Lung (tissue), 12 donors: ENCODE results near the gene RPS6KA6. TPM values are rescaled to one million over a fixed set of nuclear protein-coding genes. Genes with fewer than 3 reads are reported as not detected.
"Not testable (repeated sequence)": the region's sequence is repeated elsewhere in the genome, so short reads cannot be mapped to it uniquely, and the experiment has no call there.

Experiments
- ATAC-seq: fragments of 200-7000 bp; cut with Tn5 transposase; one replicate; pipeline ENCODE4 v1.9.1; 2020; ENCODE audit warnings: moderate number of reproducible peaks; ENCODE audit not compliant: insufficient read depth, low FRiP score
- DNase-seq, 3 donors: peaks; one replicate each; pipeline ENCODE4 v3.0.0-alpha.2; 2013 to 2017
- H3K27ac ChIP-seq, 2 donors: one replicate each; pipeline ENCODE4 v1.5.1; 2013; ENCODE audit warnings: mild to moderate bottlenecking in 2 of 2, moderate library complexity in 2 of 2, control low read depth in 1 of 2, inconsistent platforms in 1 of 2, low read depth in 1 of 2, low read length in 1 of 2
- H3K27me3 ChIP-seq, 3 donors: one replicate each; pipeline ENCODE4 v1.5.1; 2013; ENCODE audit warnings: low read length in 2 of 3; ENCODE audit not compliant: control insufficient read depth in 3 of 3, insufficient read depth in 3 of 3
- H3K36me3 ChIP-seq, 4 donors: one replicate each; pipeline ENCODE4 v1.5.1; 2013; ENCODE audit warnings: low read length in 4 of 4, mild to moderate bottlenecking in 1 of 4, moderate library complexity in 1 of 4; ENCODE audit not compliant: control insufficient read depth in 4 of 4, insufficient read depth in 4 of 4
- H3K4me1 ChIP-seq, 5 donors: one replicate each; pipeline ENCODE4 v1.5.1; 2013; ENCODE audit warnings: low read length in 5 of 5, mild to moderate bottlenecking in 2 of 5, moderate library complexity in 1 of 5; ENCODE audit not compliant: control insufficient read depth in 5 of 5, insufficient read depth in 5 of 5
- H3K4me3 ChIP-seq: one replicate; pipeline ENCODE4 v1.5.1; 2013; ENCODE audit warnings: mild to moderate bottlenecking, control low read depth, moderate library complexity
- H3K9ac ChIP-seq, 2 donors: one replicate each; pipeline ENCODE4 v1.5.1; 2013; ENCODE audit warnings: low read length in 2 of 2, control low read depth in 1 of 2; ENCODE audit not compliant: insufficient read depth in 1 of 2
- H3K9me3 ChIP-seq, 4 donors: one replicate each; pipeline ENCODE4 v1.5.1; 2013; ENCODE audit warnings: low read length in 3 of 4, mild to moderate bottlenecking in 1 of 4, moderate library complexity in 1 of 4; ENCODE audit not compliant: control insufficient read depth in 4 of 4, insufficient read depth in 3 of 4
- CTCF ChIP-seq: IDR thresholded peaks from 2 replicates; pipeline ENCODE4 v1.5.1; 2012; ENCODE audit warnings: mild to moderate bottlenecking; ENCODE audit errors: control extremely low read depth, extremely low read depth
- WGBS, 2 donors: extraction: QIAGEN DNeasy Blood & Tissue Kit; methylation state at CpG; one replicate each; pipeline ENCODE4 v1.1.7; 2013; 5-methylcytosine and 5-hydroxymethylcytosine counted together
- polyA plus RNA-seq, 2 donors: library from polyadenylated mRNA; stranded (reverse); fragments of 200-250 nt; gene quantifications; one replicate each; pipeline ENCODE4 v1.2.1, GENCODE V29; 2013
- total RNA-seq, 2 donors: library from RNA; depleted of rRNA in 1 of 2; stranded (reverse); fragments of >200 nt in 1 of 2; gene quantifications; one replicate each; pipeline ENCODE4 v1.2.1, GENCODE V29; 2014 to 2021
- donor health status: control.
- donor health status: control.
- donor health status: Bipolar disorder and iron deficiency.
- donor health status: healthy.
- donor health status: DM: yes; HTN: yes; CAD: no.

The RPS6KA6 gene
- total and polyA plus RNA-seq, 4 donors, result 0.41 to 7.1 (median 1.6) TPM

- no peak for TF ChIP-seq CTCF
- H3K9me3 ChIP-seq, result peaks cover 0 to 2% (median 0%) of the 10 kb centered on the region in 4 donors
- no peaks in the 10 kb centered on the region for H3K36me3 ChIP-seq
- H3K27ac ChIP-seq, result no peak overlapping the region
- H3K4me1 ChIP-seq, result no peaks in the 10 kb centered on the region
- no peak overlapping the region for H3K9ac ChIP-seq
- DNase-seq (peak in 1 of 3 donors; percentile 2), ATAC-seq (no peak)
- no peak overlapping the region for H3K4me3 ChIP-seq
- no peaks in the 10 kb centered on the region for H3K27me3 ChIP-seq
Measured at GRCh38 chrX:84118769-84119168, 69.2 kb downstream of the RPS6KA6 start.

GRCh38 chrX:84118315-84118714 is 69.7 kb downstream of the RPS6KA6 start:
- no peaks in the 10 kb centered on the region for H3K36me3 ChIP-seq
- TF ChIP-seq CTCF, result no peak
- H3K27me3 ChIP-seq, result no peaks in the 10 kb centered on the region
- H3K9ac ChIP-seq, result no peak overlapping the region
- no peaks in the 10 kb centered on the region for H3K4me1 ChIP-seq
- ATAC-seq (no peak), DNase-seq (no peak)
- no peak overlapping the region for H3K4me3 ChIP-seq
- 63 to 92% methylated on average over 4 of the region's 4 CpGs for WGBS, 2 donors
- H3K9me3 ChIP-seq, result peaks cover 0 to 2% (median 0%) of the 10 kb centered on the region in 4 donors
- H3K27ac ChIP-seq, result no peak overlapping the region

GRCh38 chrX:84108584-84108983 is 79.4 kb downstream of the RPS6KA6 start:
- no peak overlapping the region for H3K9ac ChIP-seq
- H3K4me1 ChIP-seq, result no peaks in the 10 kb centered on the region
- WGBS, 2 donors, result 83 to 98% methylated on average over 5 of the region's 5 CpGs
- TF ChIP-seq CTCF, result no peak
- DNase-seq (no peak), ATAC-seq (no peak)
- peaks cover 0 to 4% (median 1%) of the 10 kb centered on the region in 4 donors for H3K9me3 ChIP-seq
- H3K27me3 ChIP-seq, result no peaks in the 10 kb centered on the region
- H3K4me3 ChIP-seq, result no peak overlapping the region
- H3K27ac ChIP-seq, result no peak overlapping the region
- no peaks in the 10 kb centered on the region for H3K36me3 ChIP-seq

- H3K9me3 ChIP-seq, result no peaks in the 10 kb centered on the region
- no peak overlapping the region for H3K4me3 ChIP-seq
- WGBS, 2 donors, result 79 to 100% methylated on average over 2 of the region's 2 CpGs
- H3K27me3 ChIP-seq, result no peaks in the 10 kb centered on the region
- TF ChIP-seq CTCF, result no peak
- H3K4me1 ChIP-seq, result no peaks in the 10 kb centered on the region
- H3K27ac ChIP-seq, result no peak overlapping the region
- no peaks in the 10 kb centered on the region for H3K36me3 ChIP-seq
- ATAC-seq, result no peak
- no peak for DNase-seq
- no peak overlapping the region for H3K9ac ChIP-seq
Measured at GRCh38 chrX:84099120-84099519, 88.9 kb downstream of the RPS6KA6 start.

GRCh38 chrX:84079479-84080197 is 108.4 kb downstream of the RPS6KA6 start:
- not testable (repeated sequence) for H3K4me3 ChIP-seq, H3K27me3 ChIP-seq, H3K36me3 ChIP-seq, H3K9ac ChIP-seq, H3K4me1 ChIP-seq, ATAC-seq, H3K27ac ChIP-seq
- H3K9me3 ChIP-seq, result peaks cover 0 to 10% (median 1%) of the 10 kb centered on the region in 4 donors
- 51 to 76% methylated on average over 8 to 9 of the region's 9 CpGs for WGBS, 2 donors
- peak; percentile 28 to 39 (median 34) for DNase-seq
